KOPT-K1 (cell line): ENCODE measurements around the gene PODXL.

Source experiments
- H3K27ac ChIP-seq: fragments of 200-600 bp; sonication (generic); 2 replicates; pipeline ENCODE4 v1.5.1; 2016; ENCODE audit warnings: antibody characterized with exemption, mild to moderate bottlenecking, low read depth, low read length; ENCODE audit not compliant: poor library complexity, severe bottlenecking
- H3K36me3 ChIP-seq: fragments of 200-600 bp; sonication (generic); 2 replicates; pipeline ENCODE4 v1.5.1; 2017; ENCODE audit warnings: antibody characterized with exemption, mild to moderate bottlenecking, low read length, moderate library complexity; ENCODE audit not compliant: insufficient read depth
- H3K9me3 ChIP-seq: fragments of 200-600 bp; sonication (generic); 2 replicates; pipeline ENCODE4 v1.5.1; 2017; ENCODE audit warnings: antibody characterized with exemption, low read length, mild to moderate bottlenecking; ENCODE audit not compliant: insufficient read depth, poor library complexity, severe bottlenecking

The PODXL gene

DNA sequence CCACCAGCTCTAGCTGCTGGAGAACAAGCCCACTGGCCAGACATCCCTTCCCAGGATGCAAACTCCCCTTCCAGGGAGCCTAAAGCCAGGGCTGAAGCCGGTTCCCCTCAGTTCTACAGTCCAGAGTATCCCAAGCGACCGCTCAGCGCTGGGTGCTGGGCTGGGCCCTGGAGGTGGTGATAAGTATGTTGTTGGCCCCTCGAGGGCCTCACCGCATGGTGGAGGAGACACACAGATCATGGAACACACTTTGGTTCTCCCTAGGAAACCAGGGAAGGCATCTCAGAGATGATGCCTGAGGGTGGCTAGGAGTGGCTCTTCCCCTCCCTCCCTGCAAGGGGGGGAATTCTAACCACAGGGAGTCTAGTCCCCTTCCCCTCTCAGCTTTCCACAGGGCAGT lies 4.4 kb downstream of the PODXL start:
- Histone ChIP-seq H3K36me3 (no peaks in the 10 kb centered on the region), H3K27ac (no peak overlapping the region), H3K9me3 (no peaks in the 10 kb centered on the region)

DNA sequence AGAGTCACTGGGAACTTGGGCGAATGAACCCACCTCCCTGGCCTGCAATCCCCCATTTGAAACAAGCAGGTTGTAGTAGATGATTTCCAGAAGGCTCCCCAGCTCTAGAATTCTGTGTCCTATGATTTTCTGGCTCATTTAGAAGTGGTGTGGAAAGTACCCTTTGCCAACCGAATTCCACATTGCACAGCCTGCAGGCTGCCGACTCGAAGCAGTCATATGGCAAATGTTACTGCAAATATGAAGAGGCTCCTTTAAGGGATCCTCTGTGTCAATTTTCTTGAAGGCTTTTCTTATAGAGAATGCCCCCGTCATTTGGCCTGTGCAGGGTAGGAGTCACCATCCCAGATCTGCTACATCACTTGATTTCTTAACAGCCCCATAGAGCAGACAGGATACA lies 5.6 kb downstream of the PODXL start:
- no peak overlapping the region for H3K27ac ChIP-seq
- no peaks in the 10 kb centered on the region for H3K36me3 ChIP-seq
- H3K9me3 ChIP-seq = no peaks in the 10 kb centered on the region

DNA sequence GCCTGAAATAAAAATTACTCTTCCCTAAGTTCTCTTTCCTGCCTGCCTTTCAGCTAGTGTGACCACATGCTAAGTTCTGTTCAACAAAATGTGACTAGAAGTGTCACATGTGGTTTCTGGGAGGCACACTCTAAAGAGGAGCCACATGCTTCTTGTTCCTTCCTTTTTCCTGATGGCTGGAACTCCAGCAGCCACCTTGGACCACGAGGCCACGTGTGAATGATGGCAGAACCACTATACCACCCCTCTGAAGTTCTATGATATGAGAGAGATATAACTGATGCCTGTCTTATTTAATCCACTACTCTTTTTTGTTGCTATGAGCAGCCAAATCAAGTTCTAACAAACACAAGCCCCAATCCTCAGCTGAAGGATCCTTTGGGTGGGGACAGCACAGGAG lies 8.1 kb downstream of the PODXL start:
- H3K9me3 ChIP-seq = no peaks in the 10 kb centered on the region
- H3K27ac ChIP-seq = no peak overlapping the region
- no peaks in the 10 kb centered on the region for H3K36me3 ChIP-seq

GRCh38 chr7:131547589-131547988 lies 8.8 kb downstream of the PODXL start:
- no peak overlapping the region for H3K27ac ChIP-seq
- no peaks in the 10 kb centered on the region for H3K36me3 ChIP-seq
- no peaks in the 10 kb centered on the region for H3K9me3 ChIP-seq

GRCh38 chr7:131546583-131547141 lies 9.8 kb downstream of the PODXL start:
- Histone ChIP-seq H3K27ac (no peak overlapping the region), H3K9me3 (no peaks in the 10 kb centered on the region), H3K36me3 (no peaks in the 10 kb centered on the region)

DNA sequence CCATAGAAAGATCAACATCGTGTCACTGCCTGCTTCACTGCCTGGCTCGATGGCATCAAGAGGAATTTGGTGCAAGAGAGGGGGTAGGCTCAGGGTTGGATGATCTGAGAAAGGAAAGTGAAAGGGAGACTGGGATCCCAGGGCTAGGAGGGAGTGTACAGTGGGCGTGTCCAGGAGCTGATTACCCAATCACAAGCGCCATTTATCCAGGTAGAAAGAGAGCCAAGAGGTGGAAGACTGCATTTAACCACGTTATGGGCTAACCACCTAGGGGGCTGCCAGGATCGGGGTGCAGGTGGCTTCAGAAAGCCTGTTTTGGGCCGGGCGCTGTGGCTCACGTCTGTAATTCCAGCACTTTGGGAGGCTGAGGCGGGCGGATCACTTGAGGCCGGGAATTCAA lies 10.3 kb downstream of the PODXL start:
- Histone ChIP-seq H3K27ac (no peak overlapping the region), H3K36me3 (no peaks in the 10 kb centered on the region), H3K9me3 (no peaks in the 10 kb centered on the region)

- Histone ChIP-seq H3K9me3 (no peaks in the 10 kb centered on the region), H3K36me3 (no peaks in the 10 kb centered on the region), H3K27ac (no peak overlapping the region)
Measured at GRCh38 chr7:131544449-131545301, 11.8 kb downstream of the PODXL start.

GRCh38 chr7:131544021-131544420 lies 12.4 kb downstream of the PODXL start:
- no peaks in the 10 kb centered on the region for H3K36me3 ChIP-seq
- H3K9me3 ChIP-seq = no peaks in the 10 kb centered on the region
- H3K27ac ChIP-seq = no peak overlapping the region

GRCh38 chr7:131543298-131543697 lies 13.1 kb downstream of the PODXL start:
- H3K9me3 ChIP-seq = no peaks in the 10 kb centered on the region
- no peaks in the 10 kb centered on the region for H3K36me3 ChIP-seq
- no peak overlapping the region for H3K27ac ChIP-seq

DNA sequence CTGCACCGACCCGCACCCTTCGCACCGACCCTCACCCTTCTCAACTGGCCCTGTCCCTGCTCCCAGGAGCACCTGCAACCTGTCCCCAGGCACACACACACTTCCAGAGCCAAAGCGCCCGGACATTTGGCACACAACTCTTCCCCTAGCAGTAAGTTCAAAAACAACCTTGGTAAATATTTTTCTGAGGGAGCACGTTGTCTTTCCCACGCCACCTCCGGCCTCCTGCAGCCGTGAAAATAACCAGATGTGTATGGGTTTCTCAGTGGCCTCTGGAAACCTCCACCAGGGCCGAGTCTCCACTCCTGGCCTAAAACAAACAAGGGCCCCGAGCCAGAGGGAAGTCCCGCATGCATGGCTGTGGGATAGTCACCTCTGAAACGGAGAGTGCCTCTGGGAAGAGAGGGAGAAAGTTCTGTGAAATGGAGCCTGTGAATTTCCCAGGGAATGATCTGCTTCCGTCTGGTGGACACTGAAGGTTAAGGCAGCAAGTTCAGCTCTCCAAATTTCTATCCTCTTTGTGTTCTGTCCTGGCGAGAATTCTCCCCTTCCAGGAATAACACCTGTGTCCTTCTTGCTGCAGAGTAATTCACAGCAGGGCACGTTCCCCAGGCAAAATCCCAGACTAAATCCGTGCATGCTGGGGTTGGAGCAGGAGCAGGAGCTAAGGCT lies 15.8 kb downstream of the PODXL start:
- H3K9me3 ChIP-seq = no peaks in the 10 kb centered on the region
- H3K27ac ChIP-seq = no peak overlapping the region
- no peaks in the 10 kb centered on the region for H3K36me3 ChIP-seq

GRCh38 chr7:131538813-131539179 lies 17.6 kb downstream of the PODXL start:
- no peak overlapping the region for H3K27ac ChIP-seq
- no peaks in the 10 kb centered on the region for H3K36me3 ChIP-seq
- H3K9me3 ChIP-seq = no peaks in the 10 kb centered on the region

- no peak overlapping the region for H3K27ac ChIP-seq
- H3K36me3 ChIP-seq = no peaks in the 10 kb centered on the region
- H3K9me3 ChIP-seq = no peaks in the 10 kb centered on the region
Measured at GRCh38 chr7:131538071-131538812, 18.2 kb downstream of the PODXL start.

- Histone ChIP-seq H3K27ac (no peak overlapping the region), H3K36me3 (no peaks in the 10 kb centered on the region), H3K9me3 (no peaks in the 10 kb centered on the region)
Measured at GRCh38 chr7:131537571-131537978, 18.9 kb downstream of the PODXL start.

GRCh38 chr7:131536361-131536849 lies 20.0 kb downstream of the PODXL start:
- Histone ChIP-seq H3K36me3 (no peaks in the 10 kb centered on the region), H3K27ac (no peak overlapping the region), H3K9me3 (no peaks in the 10 kb centered on the region)
